Liver (tissue), 9 donors: ENCODE measurements around the gene FUT9. TPM values are rescaled to one million over a fixed set of nuclear protein-coding genes. Genes with fewer than 3 reads are reported as not detected.

Experiments used
- DNase-seq: peaks from one replicate; pipeline ENCODE4 v3.0.0-alpha.2; 2017; ENCODE audit warnings: low spot score
- H3K27ac ChIP-seq, 2 donors: one replicate each; pipeline ENCODE4 v1.7.0; 2013; ENCODE audit warnings: inconsistent platforms in 2 of 2, low read length in 2 of 2, control low read depth in 1 of 2, low read depth in 1 of 2, mild to moderate bottlenecking in 1 of 2
- H3K27me3 ChIP-seq, 4 donors: one replicate each; pipeline versions ENCODE4 v1.6.1 to v1.7.0; 2013; ENCODE audit warnings: low read length in 3 of 4, inconsistent platforms in 1 of 4, mild to moderate bottlenecking in 1 of 4, moderate library complexity in 1 of 4; ENCODE audit not compliant: control insufficient read depth in 4 of 4, insufficient read depth in 4 of 4
- H3K36me3 ChIP-seq, 4 donors: one replicate each; pipeline versions ENCODE4 v1.6.1 to v1.7.0; 2013; ENCODE audit warnings: low read length in 3 of 4, mild to moderate bottlenecking in 3 of 4, low read depth in 1 of 4, moderate library complexity in 1 of 4; ENCODE audit not compliant: control insufficient read depth in 4 of 4, insufficient read depth in 3 of 4
- H3K4me1 ChIP-seq, 4 donors: one replicate each; pipeline versions ENCODE4 v1.6.1 to v1.7.0; 2013; ENCODE audit warnings: low read length in 3 of 4, mild to moderate bottlenecking in 3 of 4, moderate library complexity in 1 of 4; ENCODE audit not compliant: control insufficient read depth in 4 of 4, insufficient read depth in 4 of 4
- H3K4me3 ChIP-seq, 3 donors: one replicate each; pipeline versions ENCODE4 v1.6.1 to v1.7.0; 2013; ENCODE audit warnings: low read length in 3 of 3, control low read depth in 1 of 3, low read depth in 1 of 3, mild to moderate bottlenecking in 1 of 3
- H3K9ac ChIP-seq, 2 donors: one replicate each; pipeline ENCODE4 v1.7.0; 2013; ENCODE audit warnings: low read length in 2 of 2, mild to moderate bottlenecking in 2 of 2, moderate library complexity in 2 of 2, control low read depth in 1 of 2, low read depth in 1 of 2
- H3K9me3 ChIP-seq, 4 donors: one replicate each; pipeline versions ENCODE4 v1.6.1 to v1.7.0; 2013; ENCODE audit warnings: low read length in 3 of 4; ENCODE audit not compliant: control insufficient read depth in 4 of 4
- ATF3 ChIP-seq: IDR thresholded peaks from 2 replicates; pipeline ENCODE4 v1.6.1; 2016; ENCODE audit warnings: antibody characterized with exemption
- EGR1 ChIP-seq, 2 donors: IDR thresholded peaks; 2 replicates each; pipeline ENCODE4 v1.6.1; 2016 to 2018; ENCODE audit warnings: antibody characterized with exemption in 2 of 2, low read depth in 2 of 2
- FOXA1 ChIP-seq: IDR thresholded peaks from 2 replicates; pipeline ENCODE4 v1.6.1; 2016; ENCODE audit warnings: antibody characterized with exemption
- FOXA2 ChIP-seq: IDR thresholded peaks from 2 replicates; pipeline ENCODE4 v1.6.1; 2016; ENCODE audit warnings: antibody characterized with exemption
- GABPA ChIP-seq, 2 donors: IDR thresholded peaks in 1 of 2; conservative IDR thresholded peaks in 1 of 2; 2 replicates each; pipeline ENCODE4 v1.6.1; 2016; ENCODE audit warnings: antibody characterized with exemption in 2 of 2, mild to moderate bottlenecking in 1 of 2, moderate library complexity in 1 of 2
- HNF4A ChIP-seq, 2 donors: conservative IDR thresholded peaks; 2 replicates each; pipeline ENCODE4 v1.6.1; 2016; ENCODE audit warnings: antibody characterized with exemption in 2 of 2, mild to moderate bottlenecking in 2 of 2
- HNF4G ChIP-seq: IDR thresholded peaks from 2 replicates; pipeline ENCODE4 v1.6.1; 2016; ENCODE audit warnings: antibody characterized with exemption
- JUND ChIP-seq, 2 donors: IDR thresholded peaks; 2 replicates each; pipeline ENCODE4 v1.6.1; 2016; ENCODE audit warnings: antibody characterized with exemption in 2 of 2
- NR2F2 ChIP-seq: IDR thresholded peaks from 2 replicates; pipeline ENCODE4 v1.6.1; 2016; ENCODE audit warnings: antibody characterized with exemption
- RAD21 ChIP-seq, 2 donors: IDR thresholded peaks; 2 replicates each; pipeline ENCODE4 v1.6.1; 2016; ENCODE audit warnings: antibody characterized with exemption in 2 of 2, mild to moderate bottlenecking in 2 of 2
- SP1 ChIP-seq: IDR thresholded peaks from 2 replicates; pipeline ENCODE4 v1.6.1; 2018; ENCODE audit warnings: antibody characterized with exemption, mild to moderate bottlenecking
- TAF1 ChIP-seq: conservative IDR thresholded peaks from 2 replicates; pipeline ENCODE4 v1.6.1; 2016; ENCODE audit warnings: antibody characterized with exemption, mild to moderate bottlenecking
- YY1 ChIP-seq: IDR thresholded peaks from 2 replicates; pipeline ENCODE4 v1.6.1; 2016; ENCODE audit warnings: antibody characterized with exemption, mild to moderate bottlenecking
- WGBS: extraction: QIAGEN DNeasy Blood & Tissue Kit; methylation state at CpG from one replicate; pipeline ENCODE4 v1.1.7; 2013; 5-methylcytosine and 5-hydroxymethylcytosine counted together
- polyA plus RNA-seq, 2 donors: library from polyadenylated mRNA; stranded (reverse) in 1 of 2; unstranded in 1 of 2; fragments of 200-250 nt in 1 of 2; fragments of >200 nt in 1 of 2; fragmentation: Nextera tagmentation in 1 of 2; extraction: Ambion mirVana in 1 of 2; gene quantifications; one replicate each; pipeline versions ENCODE4 v1.2.1 to v1.2.3, GENCODE V29; 2013 to 2015
- total RNA-seq, 2 donors: library from RNA; depleted of rRNA; stranded (reverse); fragments of >200 nt; gene quantifications; one replicate each; pipeline ENCODE4 v1.2.3, GENCODE V29; 2014
- TF ChIP-seq, protein P1 (sequence below): IDR thresholded peaks from 2 replicates; pipeline ENCODE4 v1.6.1; 2016; ENCODE audit warnings: antibody characterized with exemption
- TF ChIP-seq, protein P2 (sequence below): fragments of 150-350 bp; IDR thresholded peaks from 2 replicates; pipeline ENCODE4 v1.5.1; 2017; ENCODE audit warnings: improper control_type of control experiment, low read depth, low read length; ENCODE audit not compliant: missing input control
- TF ChIP-seq, protein P3 (sequence below): IDR thresholded peaks from 2 replicates; pipeline ENCODE4 v1.6.1; 2016; ENCODE audit warnings: antibody characterized with exemption, mild to moderate bottlenecking
- TF ChIP-seq, protein P4 (sequence below): IDR thresholded peaks from 2 replicates; pipeline ENCODE4 v1.6.1; 2016; ENCODE audit warnings: antibody characterized with exemption
- donor health status: healthy.
- donor health status: healthy.
- donor health status: healthy.
- donor health status: healthy.
- donor health status: healthy.

FUT9 gene
- total and polyA plus RNA-seq, 4 donors: not detected

DNA sequence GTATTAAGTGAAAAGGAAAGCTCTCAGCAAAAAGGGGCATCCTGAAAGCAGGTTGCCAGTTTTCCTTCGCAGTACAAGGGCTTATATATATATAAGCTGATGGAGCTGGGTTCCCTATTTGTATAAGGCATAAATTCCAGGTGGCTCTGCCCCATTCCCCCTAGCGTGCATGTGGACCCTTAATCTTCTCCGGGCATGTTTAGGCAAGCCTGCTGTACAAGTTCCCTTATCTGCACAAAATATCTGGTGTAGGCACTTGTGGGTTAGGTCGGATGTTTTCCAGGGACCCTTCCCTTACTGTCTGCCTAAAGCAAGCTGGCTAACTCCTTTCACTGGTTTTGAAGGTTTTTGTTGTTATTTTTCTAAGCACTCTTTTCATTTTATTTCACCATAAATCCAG, 140.7 kb downstream of the FUT9 start:
- Histone ChIP-seq H3K4me3 (no peak overlapping the region), H3K4me1 (no peaks in the 10 kb centered on the region), H3K36me3 (no peaks in the 10 kb centered on the region), H3K9me3 (no peaks in the 10 kb centered on the region), H3K27ac (no peak overlapping the region), H3K27me3 (no peaks in the 10 kb centered on the region), H3K9ac (no peak overlapping the region)
- WGBS: 67% methylated on average over 4 of the region's 4 CpGs
- TF ChIP-seq, protein P1, sequence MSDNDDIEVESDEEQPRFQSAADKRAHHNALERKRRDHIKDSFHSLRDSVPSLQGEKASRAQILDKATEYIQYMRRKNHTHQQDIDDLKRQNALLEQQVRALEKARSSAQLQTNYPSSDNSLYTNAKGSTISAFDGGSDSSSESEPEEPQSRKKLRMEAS: no peak
- TF ChIP-seq, protein P2, sequence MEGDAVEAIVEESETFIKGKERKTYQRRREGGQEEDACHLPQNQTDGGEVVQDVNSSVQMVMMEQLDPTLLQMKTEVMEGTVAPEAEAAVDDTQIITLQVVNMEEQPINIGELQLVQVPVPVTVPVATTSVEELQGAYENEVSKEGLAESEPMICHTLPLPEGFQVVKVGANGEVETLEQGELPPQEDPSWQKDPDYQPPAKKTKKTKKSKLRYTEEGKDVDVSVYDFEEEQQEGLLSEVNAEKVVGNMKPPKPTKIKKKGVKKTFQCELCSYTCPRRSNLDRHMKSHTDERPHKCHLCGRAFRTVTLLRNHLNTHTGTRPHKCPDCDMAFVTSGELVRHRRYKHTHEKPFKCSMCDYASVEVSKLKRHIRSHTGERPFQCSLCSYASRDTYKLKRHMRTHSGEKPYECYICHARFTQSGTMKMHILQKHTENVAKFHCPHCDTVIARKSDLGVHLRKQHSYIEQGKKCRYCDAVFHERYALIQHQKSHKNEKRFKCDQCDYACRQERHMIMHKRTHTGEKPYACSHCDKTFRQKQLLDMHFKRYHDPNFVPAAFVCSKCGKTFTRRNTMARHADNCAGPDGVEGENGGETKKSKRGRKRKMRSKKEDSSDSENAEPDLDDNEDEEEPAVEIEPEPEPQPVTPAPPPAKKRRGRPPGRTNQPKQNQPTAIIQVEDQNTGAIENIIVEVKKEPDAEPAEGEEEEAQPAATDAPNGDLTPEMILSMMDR: no peak
- TF ChIP-seq ATF3 (no peak), HNF4G (no peak), GABPA (IDR thresholded peaks at IDR 0.05 in 1 of 2, conservative IDR thresholded peaks at IDR 0.05 in 1 of 2) (no peak), RAD21 (IDR thresholded peaks at IDR 0.05) (no peak), HNF4A (conservative IDR thresholded peaks at IDR 0.05) (no peak), TAF1 (no peak), JUND (IDR thresholded peaks at IDR 0.05) (no peak), FOXA2 (no peak), NR2F2 (no peak), YY1 (no peak), SP1 (no peak), EGR1 (IDR thresholded peaks at IDR 0.05; ENCODE audit: low read depth in 2 of 2) (no peak), FOXA1 (no peak)
- TF ChIP-seq, protein P3, sequence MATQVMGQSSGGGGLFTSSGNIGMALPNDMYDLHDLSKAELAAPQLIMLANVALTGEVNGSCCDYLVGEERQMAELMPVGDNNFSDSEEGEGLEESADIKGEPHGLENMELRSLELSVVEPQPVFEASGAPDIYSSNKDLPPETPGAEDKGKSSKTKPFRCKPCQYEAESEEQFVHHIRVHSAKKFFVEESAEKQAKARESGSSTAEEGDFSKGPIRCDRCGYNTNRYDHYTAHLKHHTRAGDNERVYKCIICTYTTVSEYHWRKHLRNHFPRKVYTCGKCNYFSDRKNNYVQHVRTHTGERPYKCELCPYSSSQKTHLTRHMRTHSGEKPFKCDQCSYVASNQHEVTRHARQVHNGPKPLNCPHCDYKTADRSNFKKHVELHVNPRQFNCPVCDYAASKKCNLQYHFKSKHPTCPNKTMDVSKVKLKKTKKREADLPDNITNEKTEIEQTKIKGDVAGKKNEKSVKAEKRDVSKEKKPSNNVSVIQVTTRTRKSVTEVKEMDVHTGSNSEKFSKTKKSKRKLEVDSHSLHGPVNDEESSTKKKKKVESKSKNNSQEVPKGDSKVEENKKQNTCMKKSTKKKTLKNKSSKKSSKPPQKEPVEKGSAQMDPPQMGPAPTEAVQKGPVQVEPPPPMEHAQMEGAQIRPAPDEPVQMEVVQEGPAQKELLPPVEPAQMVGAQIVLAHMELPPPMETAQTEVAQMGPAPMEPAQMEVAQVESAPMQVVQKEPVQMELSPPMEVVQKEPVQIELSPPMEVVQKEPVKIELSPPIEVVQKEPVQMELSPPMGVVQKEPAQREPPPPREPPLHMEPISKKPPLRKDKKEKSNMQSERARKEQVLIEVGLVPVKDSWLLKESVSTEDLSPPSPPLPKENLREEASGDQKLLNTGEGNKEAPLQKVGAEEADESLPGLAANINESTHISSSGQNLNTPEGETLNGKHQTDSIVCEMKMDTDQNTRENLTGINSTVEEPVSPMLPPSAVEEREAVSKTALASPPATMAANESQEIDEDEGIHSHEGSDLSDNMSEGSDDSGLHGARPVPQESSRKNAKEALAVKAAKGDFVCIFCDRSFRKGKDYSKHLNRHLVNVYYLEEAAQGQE: no peak
- TF ChIP-seq, protein P4, sequence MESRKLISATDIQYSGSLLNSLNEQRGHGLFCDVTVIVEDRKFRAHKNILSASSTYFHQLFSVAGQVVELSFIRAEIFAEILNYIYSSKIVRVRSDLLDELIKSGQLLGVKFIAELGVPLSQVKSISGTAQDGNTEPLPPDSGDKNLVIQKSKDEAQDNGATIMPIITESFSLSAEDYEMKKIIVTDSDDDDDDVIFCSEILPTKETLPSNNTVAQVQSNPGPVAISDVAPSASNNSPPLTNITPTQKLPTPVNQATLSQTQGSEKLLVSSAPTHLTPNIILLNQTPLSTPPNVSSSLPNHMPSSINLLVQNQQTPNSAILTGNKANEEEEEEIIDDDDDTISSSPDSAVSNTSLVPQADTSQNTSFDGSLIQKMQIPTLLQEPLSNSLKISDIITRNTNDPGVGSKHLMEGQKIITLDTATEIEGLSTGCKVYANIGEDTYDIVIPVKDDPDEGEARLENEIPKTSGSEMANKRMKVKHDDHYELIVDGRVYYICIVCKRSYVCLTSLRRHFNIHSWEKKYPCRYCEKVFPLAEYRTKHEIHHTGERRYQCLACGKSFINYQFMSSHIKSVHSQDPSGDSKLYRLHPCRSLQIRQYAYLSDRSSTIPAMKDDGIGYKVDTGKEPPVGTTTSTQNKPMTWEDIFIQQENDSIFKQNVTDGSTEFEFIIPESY: no peak
- DNase-seq: no peak
